ENCODE measurements around the gene SURF6. TPM values are rescaled to one million over a fixed set of nuclear protein-coding genes. Genes with fewer than 3 reads are reported as not detected.

SURF6 gene
- total RNA-seq, 1 experiment from 2014 or later = 21.2 TPM

DNA sequence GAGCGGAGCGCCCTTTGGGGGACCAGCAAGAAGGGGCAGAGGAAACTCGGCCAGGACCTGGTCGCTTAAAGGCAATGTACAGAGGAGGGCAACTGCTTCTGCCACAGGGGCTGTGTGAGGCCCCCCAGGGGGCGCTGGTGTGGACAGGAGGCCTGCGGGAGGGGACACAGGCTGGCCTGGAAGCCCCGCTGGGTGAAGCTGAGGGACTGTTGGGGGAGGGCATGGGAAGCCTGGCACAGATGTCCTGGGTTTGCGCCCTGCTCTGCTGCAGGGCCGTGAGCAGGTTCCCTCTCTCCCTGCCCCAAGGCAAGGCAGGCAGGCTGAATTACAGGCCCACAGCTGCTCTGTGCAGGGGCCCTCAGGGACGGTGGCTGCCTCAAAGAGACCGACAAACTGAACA is 6.6 kb upstream of the SURF6 start:
- TF ChIP-seq EZH2 (IDR thresholded peaks at IDR 0.05; ENCODE audit: low read depth) (no peak), CTCF (conservative IDR thresholded peaks at IDR 0.05) (no peak)
- H2AFZ ChIP-seq = no peak overlapping the region
- ChIA-PET CTCF (no interaction called here), POLR2A (ENCODE audit: unreplicated experiment) (no interaction called here)
- H3K27ac ChIP-seq = no peak overlapping the region
- no TSS peak for BruUV-seq (replicated peaks)
- no peak overlapping the region for H3K4me3 ChIP-seq
- H3K9me2 ChIP-seq (ENCODE audit: insufficient read depth) = no peaks in the 10 kb centered on the region
- H4K20me1 ChIP-seq (ENCODE audit: insufficient read depth) = peaks cover 8% of the 10 kb centered on the region
- H3F3A ChIP-seq (ENCODE audit: insufficient read depth, low read depth) = no peaks in the 10 kb centered on the region
- H3K4me2 ChIP-seq = no peak overlapping the region
- DNase-seq = no peak
- peaks cover 6% of the 10 kb centered on the region; the same call in 1 of the 2 replicates for H3K4me1 ChIP-seq (replicated peaks; ENCODE audit: insufficient read depth)
- H3K9me3 ChIP-seq (ENCODE audit: insufficient read depth, low read depth) = no peaks in the 10 kb centered on the region
- peaks cover 26% of the 10 kb centered on the region for H3K79me2 ChIP-seq (ENCODE audit: low read depth)
- H3K27me3 ChIP-seq (ENCODE audit: insufficient read depth, low read depth) = no peaks in the 10 kb centered on the region
- intact Hi-C loops (cut with micrococcal nuclease; ENCODE audit: unreplicated experiment) = no loop called here
- H3K36me3 ChIP-seq (ENCODE audit: low read depth) = no peaks in the 10 kb centered on the region; the same call in 1 of the 2 replicates

- intact Hi-C loops (cut with micrococcal nuclease; ENCODE audit: unreplicated experiment) = no loop called here
- Histone ChIP-seq H3F3A (ENCODE audit: insufficient read depth, low read depth) (peaks cover 4% of the 10 kb centered on the region; the same call in 1 of the 2 replicates), H3K27me3 (ENCODE audit: insufficient read depth, low read depth) (no peaks in the 10 kb centered on the region), H4K20me1 (ENCODE audit: insufficient read depth) (peaks cover 8% of the 10 kb centered on the region), H3K4me1 (replicated peaks; ENCODE audit: insufficient read depth) (peaks cover 6% of the 10 kb centered on the region; the same call in 1 of the 2 replicates), H3K4me2 (no peak overlapping the region), H3K79me2 (ENCODE audit: low read depth) (peaks cover 21% of the 10 kb centered on the region), H3K9me3 (ENCODE audit: insufficient read depth, low read depth) (no peaks in the 10 kb centered on the region), H3K27ac (no peak overlapping the region), H3K36me3 (ENCODE audit: low read depth) (no peaks in the 10 kb centered on the region; the same call in 1 of the 2 replicates), H3K4me3 (no peak overlapping the region), H3K9me2 (ENCODE audit: insufficient read depth) (no peaks in the 10 kb centered on the region), H2AFZ (no peak overlapping the region)
- BruUV-seq (replicated peaks) = no TSS peak
- TF ChIP-seq CTCF (conservative IDR thresholded peaks at IDR 0.05) = no peak
- no peak for TF ChIP-seq EZH2 (IDR thresholded peaks at IDR 0.05; ENCODE audit: low read depth)
- no peak for DNase-seq
- ChIA-PET POLR2A (ENCODE audit: unreplicated experiment) (no interaction called here), CTCF (no interaction called here)
Observed at GRCh38 chr9:133342069-133342406, 6.0 kb upstream of the SURF6 start.

GRCh38 chr9:133341369-133342068 is 5.5 kb upstream of the SURF6 start:
- DNase-seq = no peak
- Histone ChIP-seq H3K27me3 (ENCODE audit: insufficient read depth, low read depth) (no peaks in the 10 kb centered on the region), H3K4me1 (replicated peaks; ENCODE audit: insufficient read depth) (peaks cover 4% of the 10 kb centered on the region; the same call in 1 of the 2 replicates), H3K27ac (no peak overlapping the region), H3K9me3 (ENCODE audit: insufficient read depth, low read depth) (no peaks in the 10 kb centered on the region), H3K36me3 (ENCODE audit: low read depth) (no peaks in the 10 kb centered on the region; the same call in 1 of the 2 replicates), H4K20me1 (ENCODE audit: insufficient read depth) (peaks cover 8% of the 10 kb centered on the region), H3K4me3 (no peak overlapping the region), H3F3A (ENCODE audit: insufficient read depth, low read depth) (peaks cover 6% of the 10 kb centered on the region; the same call in 1 of the 2 replicates), H3K79me2 (ENCODE audit: low read depth) (peaks cover 16% of the 10 kb centered on the region), H3K9me2 (ENCODE audit: insufficient read depth) (no peaks in the 10 kb centered on the region), H3K4me2 (no peak overlapping the region), H2AFZ (no peak overlapping the region)
- intact Hi-C loops (cut with micrococcal nuclease; ENCODE audit: unreplicated experiment) = no loop called here
- ChIA-PET CTCF (no interaction called here), POLR2A (ENCODE audit: unreplicated experiment) (interaction anchor here (0.5 kb wide), 1 partner anchor 118 kb away, joined by 3 read pairs; no protein-coding TSS in a partner anchor)
- no TSS peak for BruUV-seq (replicated peaks)
- TF ChIP-seq EZH2 (IDR thresholded peaks at IDR 0.05; ENCODE audit: low read depth) = no peak
- no peak for TF ChIP-seq CTCF (conservative IDR thresholded peaks at IDR 0.05)
